Caco-2 (cell line): Measurements from ENCODE around the gene TTLL6. TPM values are rescaled to one million over a fixed set of nuclear protein-coding genes. Genes with fewer than 3 reads are reported as not detected.

Source experiments
- BruUV-seq: library from RNA; stranded (reverse); fragments of 400-500 nt; replicated peaks from 2 replicates; lab custom pipeline; 2021; lab: Mats Ljungman, UMichigan
- CTCF ChIA-PET: fragments of 300-600 bp; sonication (Branson Sonifier 250); formaldehyde crosslinking; loops from one replicate; lab custom pipeline; 2022; ENCODE audit warnings: antibody characterized with exemption; lab: Charles Lee
- POLR2A ChIA-PET: fragments of 300-600 bp; sonication (Branson Sonifier 250); formaldehyde crosslinking; loops from one replicate; lab custom pipeline; 2022; ENCODE audit warnings: antibody characterized with exemption; lab: Charles Lee
- DNase-seq, 2 experiments: peaks; one replicate each; pipeline versions ENCODE4 v3.0.0 to v3.0.0-alpha.2; 2020 to 2022
- H3K27me3 ChIP-seq: replicated peaks from 2 replicates; pipeline ENCODE4 v1.6.0; 2011; ENCODE audit warnings: low read length; ENCODE audit not compliant: control insufficient read depth, insufficient read depth
- H3K36me3 ChIP-seq: 2 replicates; pipeline ENCODE4 v1.5.1; 2011; ENCODE audit warnings: low read length; ENCODE audit not compliant: control insufficient read depth, insufficient read depth
- H3K4me1 ChIP-seq: fragments of 250-450 bp; sonication (Bioruptor Pico); 2 replicates; pipeline ENCODE4 v1.5.1; 2020; ENCODE audit warnings: mild to moderate bottlenecking
- H3K4me3 ChIP-seq: 2 replicates; pipeline ENCODE4 v1.5.1; 2011; ENCODE audit warnings: low read depth, mild to moderate bottlenecking, control low read depth, low read length
- H3K9me3 ChIP-seq: fragments of 250-450 bp; sonication (Bioruptor Pico); 2 replicates; pipeline ENCODE4 v1.5.1; 2020; ENCODE audit warnings: mild to moderate bottlenecking, moderate library complexity
- H3K27ac Mint-ChIP-seq: one replicate; pipeline ENCODE4 v1.8.0; 2022; ENCODE audit warnings: mixed read lengths; ENCODE audit not compliant: unreplicated experiment
- H3K27me3 Mint-ChIP-seq: one replicate; pipeline ENCODE4 v1.8.0; 2022; ENCODE audit warnings: mixed read lengths; ENCODE audit not compliant: insufficient read depth, unreplicated experiment
- H3K36me3 Mint-ChIP-seq: one replicate; pipeline ENCODE4 v1.8.0; 2022; ENCODE audit warnings: mild to moderate bottlenecking, mixed read lengths; ENCODE audit not compliant: insufficient read depth, unreplicated experiment
- H3K4me1 Mint-ChIP-seq: one replicate; pipeline ENCODE4 v1.8.0; 2022; ENCODE audit warnings: low read depth, mixed read lengths; ENCODE audit not compliant: unreplicated experiment
- H3K4me3 Mint-ChIP-seq: one replicate; pipeline ENCODE4 v1.8.0; 2022; ENCODE audit warnings: mild to moderate bottlenecking, moderate library complexity, mixed read lengths; ENCODE audit not compliant: unreplicated experiment
- H3K9me3 Mint-ChIP-seq: one replicate; pipeline ENCODE4 v1.8.0; 2022; ENCODE audit warnings: mixed read lengths; ENCODE audit not compliant: unreplicated experiment
- intact Hi-C: fragments of 100-400 bp; cut with micrococcal nuclease; formaldehyde crosslinking; loops from one replicate; pipeline ENCODE4 v1.10.0; 2022; ENCODE audit not compliant: unreplicated experiment
- total RNA-seq: library from RNA; stranded (reverse); gene quantifications from 2 replicates; pipeline ENCODE4 v1.2.3, GENCODE V29; 2022
- TF ChIP-seq, protein P1 (sequence below), 2 experiments: fragments of 200-600 bp in 1 of 2; IDR thresholded peaks; 1 replicate in 1 of 2; 2 replicates in 1 of 2; pipeline versions ENCODE4 v1.5.1 to v1.8.0; 2011 to 2022; ENCODE audit warnings: antibody characterized with exemption in 1 of 2, control low read depth in 1 of 2, inconsistent platforms in 1 of 2, low read depth in 1 of 2, low read length in 1 of 2, mild to moderate bottlenecking in 1 of 2, moderate library complexity in 1 of 2; ENCODE audit not compliant: insufficient read depth in 1 of 2, severe bottlenecking in 1 of 2, unreplicated experiment in 1 of 2

The TTLL6 gene
- total RNA-seq, 1 experiment from 2014 or later: 0.16 TPM

DNA sequence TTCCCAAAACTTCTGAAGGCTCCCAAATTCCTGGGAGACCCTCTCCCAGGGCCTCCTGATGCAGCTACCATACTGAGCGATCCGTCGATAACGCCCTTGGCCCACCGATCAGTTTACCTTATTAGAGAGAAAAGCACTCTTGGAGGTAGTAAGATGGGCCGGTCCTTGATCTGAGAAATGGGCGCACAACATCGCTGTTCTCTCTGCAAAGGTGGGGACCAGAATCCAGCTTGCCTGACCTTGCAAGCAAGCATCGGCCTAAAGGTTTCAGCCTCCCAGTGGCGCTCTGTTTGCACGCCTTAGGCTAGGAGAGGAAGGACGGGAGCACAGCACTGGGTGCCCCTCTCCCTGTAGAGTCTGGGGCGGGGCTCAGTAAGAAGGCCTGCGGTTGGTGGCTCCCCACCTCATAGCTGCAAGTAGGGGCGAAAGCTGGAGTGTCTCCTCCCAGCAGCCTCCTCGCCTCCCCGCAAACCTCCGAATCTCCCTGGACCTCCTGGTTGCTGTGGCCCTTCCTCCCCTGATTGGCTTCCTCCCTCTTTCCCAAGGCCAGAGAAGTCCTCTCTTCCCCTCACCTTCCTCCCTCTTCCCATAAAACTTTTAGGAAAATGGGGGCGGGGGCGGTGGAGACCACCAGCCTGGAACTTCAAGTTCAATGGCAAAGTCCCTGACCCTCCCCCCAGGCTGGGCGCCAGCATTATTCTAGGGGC is 94.7 kb downstream of the TTLL6 start, which contains the start of gene PRAC1:
Gene PRAC1, minus strand, starts transcription at position 318 of the 707 bp plus-strand sequence. Its CDS starts 126 bp downstream, at position 192.
- Histone ChIP-seq H3K4me3 (no peak within 1 kb of the TSS), H3K36me3 (no peaks in the 10 kb centered on the region), H3K9me3 (no peaks in the 10 kb centered on the region), H3K27me3 (no peaks in the 10 kb centered on the region; the same call in none of the 2 replicates), H3K4me1 (peaks cover 16% of the 10 kb centered on the region; the same call in 1 of the 2 replicates)
- no TSS peak for BruUV-seq
- Mint-ChIP-seq H3K36me3 (no peaks in the 10 kb centered on the region), H3K27ac (no peak within 1 kb of the TSS), H3K27me3 (no peaks in the 10 kb centered on the region), H3K9me3 (no peaks in the 10 kb centered on the region), H3K4me3 (no peak within 1 kb of the TSS), H3K4me1 (no peaks in the 10 kb centered on the region)
- ChIA-PET POLR2A (interaction anchor here (0.7 kb wide), 1 partner anchor 1765 kb away, joined by 4 read pairs; no protein-coding TSS in a partner anchor), CTCF (interaction anchor here (0.6 to 7.4 kb wide), 2 partner anchors 68 to 77 kb away, joined by 3 to 163 read pairs; no protein-coding TSS in a partner anchor)
- intact Hi-C loops: no loop called here
- no peak for DNase-seq
- TF ChIP-seq, protein P1, sequence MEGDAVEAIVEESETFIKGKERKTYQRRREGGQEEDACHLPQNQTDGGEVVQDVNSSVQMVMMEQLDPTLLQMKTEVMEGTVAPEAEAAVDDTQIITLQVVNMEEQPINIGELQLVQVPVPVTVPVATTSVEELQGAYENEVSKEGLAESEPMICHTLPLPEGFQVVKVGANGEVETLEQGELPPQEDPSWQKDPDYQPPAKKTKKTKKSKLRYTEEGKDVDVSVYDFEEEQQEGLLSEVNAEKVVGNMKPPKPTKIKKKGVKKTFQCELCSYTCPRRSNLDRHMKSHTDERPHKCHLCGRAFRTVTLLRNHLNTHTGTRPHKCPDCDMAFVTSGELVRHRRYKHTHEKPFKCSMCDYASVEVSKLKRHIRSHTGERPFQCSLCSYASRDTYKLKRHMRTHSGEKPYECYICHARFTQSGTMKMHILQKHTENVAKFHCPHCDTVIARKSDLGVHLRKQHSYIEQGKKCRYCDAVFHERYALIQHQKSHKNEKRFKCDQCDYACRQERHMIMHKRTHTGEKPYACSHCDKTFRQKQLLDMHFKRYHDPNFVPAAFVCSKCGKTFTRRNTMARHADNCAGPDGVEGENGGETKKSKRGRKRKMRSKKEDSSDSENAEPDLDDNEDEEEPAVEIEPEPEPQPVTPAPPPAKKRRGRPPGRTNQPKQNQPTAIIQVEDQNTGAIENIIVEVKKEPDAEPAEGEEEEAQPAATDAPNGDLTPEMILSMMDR (IDR thresholded peaks at IDR 0.05; ENCODE audit: insufficient read depth in 1 of 2, low read depth in 1 of 2, low read length in 1 of 2, severe bottlenecking in 1 of 2, unreplicated experiment in 1 of 2): no peak

DNA sequence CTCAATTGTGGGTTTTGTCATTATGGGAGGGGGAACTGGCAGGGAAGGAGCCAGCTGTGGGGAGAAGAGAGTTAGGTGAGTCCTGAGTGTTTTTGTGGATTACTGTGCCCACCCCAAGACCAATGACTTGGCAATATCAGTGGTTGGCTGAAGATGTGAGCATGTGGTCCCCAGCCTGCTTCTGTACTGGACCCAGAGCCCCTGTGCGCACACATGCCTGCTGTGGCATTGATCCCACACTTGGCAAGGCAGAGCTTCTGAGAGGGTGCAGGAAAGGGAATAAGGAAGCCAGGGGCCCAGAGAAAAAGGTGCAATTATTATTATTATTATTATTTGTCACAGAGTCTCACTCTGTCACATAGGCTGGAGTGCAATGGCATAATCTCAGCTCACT is 96.0 kb downstream of the TTLL6 start:
- no peak overlapping the region for H3K4me3 Mint-ChIP-seq
- no TSS peak for BruUV-seq
- DNase-seq: peak in 1 of 2 experiments; percentile 36
- H3K36me3 ChIP-seq: no peaks in the 10 kb centered on the region
- POLR2A ChIA-PET: no interaction called here
- H3K36me3 Mint-ChIP-seq: no peaks in the 10 kb centered on the region
- H3K27me3 ChIP-seq: no peaks in the 10 kb centered on the region; the same call in none of the 2 replicates
- TF ChIP-seq, protein P1 (IDR thresholded peaks at IDR 0.05; ENCODE audit: insufficient read depth in 1 of 2, low read depth in 1 of 2, low read length in 1 of 2, severe bottlenecking in 1 of 2, unreplicated experiment in 1 of 2): no peak
- H3K9me3 Mint-ChIP-seq: no peaks in the 10 kb centered on the region
- CTCF ChIA-PET: interaction anchor here (0.8 to 1.6 kb wide), 6 partner anchors 42 to 164 kb away, joined by 3 to 6 read pairs (median 4); partner anchors contain the start of gene TTLL6
- no peaks in the 10 kb centered on the region for H3K27me3 Mint-ChIP-seq
- H3K4me1 Mint-ChIP-seq: no peaks in the 10 kb centered on the region
- intact Hi-C loops: no loop called here
- H3K9me3 ChIP-seq: no peaks in the 10 kb centered on the region
- H3K4me3 ChIP-seq: no peak overlapping the region
- no peak overlapping the region for H3K27ac Mint-ChIP-seq
- H3K4me1 ChIP-seq: peaks cover 9% of the 10 kb centered on the region

DNA sequence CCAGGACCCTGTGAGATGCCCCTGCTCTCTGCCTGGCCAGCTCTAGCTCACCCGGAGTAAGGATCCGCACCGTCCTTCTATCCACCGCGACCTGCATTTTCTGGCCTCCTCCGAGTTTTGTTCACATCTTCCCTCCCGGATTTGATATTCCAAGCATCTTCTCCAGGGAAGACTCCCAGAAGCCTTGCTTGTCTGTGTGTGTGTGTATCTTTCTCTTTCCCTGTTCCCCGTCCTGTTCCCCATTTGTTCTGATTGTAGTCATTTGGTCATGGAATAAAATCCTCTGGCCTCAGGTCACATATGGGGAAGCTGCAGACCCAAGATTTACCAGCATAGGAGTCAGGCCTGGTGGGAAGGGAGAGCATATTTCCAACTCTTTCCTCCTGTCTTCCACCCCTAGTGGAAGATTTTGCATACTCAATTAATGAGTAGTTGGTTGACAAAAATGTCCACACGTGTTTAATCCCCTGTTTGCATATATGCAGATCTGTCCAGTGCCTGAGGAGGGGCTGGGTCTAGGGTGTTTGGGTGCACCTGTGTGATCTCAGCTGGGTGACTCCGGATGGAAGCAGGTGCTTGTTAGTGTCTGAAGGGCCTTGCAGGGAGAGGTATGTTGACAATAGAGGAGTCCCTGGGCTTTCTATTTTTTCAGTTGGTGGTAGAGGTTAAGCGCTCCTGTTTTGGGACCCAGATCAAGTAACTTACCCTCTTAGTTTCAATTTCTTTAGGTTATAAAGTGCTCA is 96.6 kb downstream of the TTLL6 start:
- Mint-ChIP-seq H3K27ac (no peak overlapping the region), H3K9me3 (no peaks in the 10 kb centered on the region), H3K4me3 (no peak overlapping the region), H3K4me1 (no peaks in the 10 kb centered on the region), H3K36me3 (no peaks in the 10 kb centered on the region), H3K27me3 (no peaks in the 10 kb centered on the region)
- BruUV-seq: no TSS peak
- Histone ChIP-seq H3K4me3 (no peak overlapping the region), H3K4me1 (peaks cover 6% of the 10 kb centered on the region), H3K36me3 (no peaks in the 10 kb centered on the region), H3K27me3 (no peaks in the 10 kb centered on the region; the same call in none of the 2 replicates), H3K9me3 (no peaks in the 10 kb centered on the region)
- DNase-seq: peak in 1 of 2 experiments; percentile 23
- TF ChIP-seq, protein P1 (IDR thresholded peaks at IDR 0.05; ENCODE audit: insufficient read depth in 1 of 2, low read depth in 1 of 2, low read length in 1 of 2, severe bottlenecking in 1 of 2, unreplicated experiment in 1 of 2): no peak
- intact Hi-C loops: no loop called here
- ChIA-PET CTCF (interaction anchor here (0.8 to 1.6 kb wide), 8 partner anchors 41 to 164 kb away, joined by 3 to 6 read pairs (median 4); no protein-coding TSS in a partner anchor), POLR2A (no interaction called here)
